ENCODE data around the gene NAT8L. TPM values are rescaled to one million over a fixed set of nuclear protein-coding genes. Genes with fewer than 3 reads are reported as not detected.

The NAT8L gene
- polyA plus RNA-seq, 3 donors from 2014 or later: not detected

DNA sequence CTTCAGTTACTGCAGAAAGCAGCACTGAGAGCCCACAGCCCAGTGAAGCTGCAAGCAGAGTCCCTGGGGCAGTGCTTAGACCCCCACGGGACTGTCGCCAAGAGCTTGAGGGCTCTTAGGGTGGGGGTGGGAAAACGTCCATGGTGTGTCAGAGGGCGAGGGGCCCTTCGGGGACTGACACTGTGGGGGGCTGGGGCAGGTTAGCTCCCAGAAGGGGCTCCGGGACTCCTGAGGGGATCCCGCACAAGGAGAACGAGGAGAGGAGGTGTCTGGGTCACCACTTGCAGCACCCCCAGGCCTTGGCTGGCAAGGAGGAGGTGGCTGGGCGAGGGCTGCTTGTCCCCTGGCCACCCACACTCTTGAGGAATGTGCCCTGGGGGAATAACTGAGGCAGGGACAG, 20.8 kb downstream of the NAT8L start:
- no peak for DNase-seq

DNA sequence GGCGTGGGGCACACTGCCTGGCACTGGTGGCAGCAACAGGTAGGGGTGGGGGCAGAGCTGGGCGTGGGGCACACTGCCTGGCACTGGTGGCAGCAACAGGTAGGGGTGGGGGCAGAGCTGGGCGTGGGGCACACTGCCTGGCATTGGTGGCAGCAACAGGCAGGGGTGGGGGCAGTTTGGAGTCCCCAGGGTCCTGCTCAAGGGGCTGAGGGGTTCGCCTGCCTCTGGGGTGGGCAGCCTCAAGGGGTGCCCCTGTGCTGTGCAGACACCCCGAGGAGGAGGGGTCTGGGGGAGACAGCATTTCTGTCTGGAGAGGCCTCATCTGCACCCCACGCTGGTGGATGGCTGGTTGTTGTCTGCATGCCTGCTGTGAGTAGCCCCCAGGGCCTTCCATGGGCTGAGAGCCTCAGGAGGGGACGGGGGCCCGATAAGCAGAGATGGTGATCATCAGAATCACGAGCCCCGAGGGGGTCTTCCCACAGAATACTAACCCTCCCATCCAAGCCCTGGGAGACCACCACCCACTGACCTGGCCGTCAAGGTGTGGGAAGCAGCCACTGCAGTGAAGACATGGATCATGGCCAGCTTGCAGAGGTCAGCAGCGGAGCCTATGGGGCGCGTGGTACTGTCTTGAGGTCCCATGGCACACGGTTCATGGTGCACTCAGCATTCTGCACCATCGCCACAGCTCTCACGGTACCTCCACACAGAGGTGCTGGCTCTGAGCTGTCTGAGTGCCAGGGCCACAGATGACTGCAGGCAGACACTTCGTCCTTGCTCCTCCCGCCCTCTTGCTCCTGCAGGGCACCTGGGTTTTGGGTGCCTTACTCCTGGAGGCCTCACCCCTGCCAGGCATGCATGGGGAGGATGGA, 21.5 kb downstream of the NAT8L start:
- H3K27ac Mint-ChIP-seq: no peak overlapping the region
- H3K9me3 Mint-ChIP-seq: no peaks in the 10 kb centered on the region
- no peak overlapping the region for H3K4me3 Mint-ChIP-seq
- H3K27me3 Mint-ChIP-seq (ENCODE audit: low read depth in 3 of 3): peaks cover 0 to 3% (median 0%) of the 10 kb centered on the region in 3 donors
- H3K36me3 Mint-ChIP-seq: no peaks in the 10 kb centered on the region
- H3K4me1 Mint-ChIP-seq: no peaks in the 10 kb centered on the region
- no peak for DNase-seq

More for the DNA sequence above, 20.8 kb downstream of the NAT8L start:
- Mint-ChIP-seq H3K27ac (no peak overlapping the region), H3K4me3 (no peak overlapping the region), H3K27me3 (ENCODE audit: low read depth in 3 of 3) (peaks cover 0 to 3% (median 0%) of the 10 kb centered on the region in 3 donors), H3K4me1 (no peaks in the 10 kb centered on the region), H3K36me3 (no peaks in the 10 kb centered on the region), H3K9me3 (no peaks in the 10 kb centered on the region)

DNA sequence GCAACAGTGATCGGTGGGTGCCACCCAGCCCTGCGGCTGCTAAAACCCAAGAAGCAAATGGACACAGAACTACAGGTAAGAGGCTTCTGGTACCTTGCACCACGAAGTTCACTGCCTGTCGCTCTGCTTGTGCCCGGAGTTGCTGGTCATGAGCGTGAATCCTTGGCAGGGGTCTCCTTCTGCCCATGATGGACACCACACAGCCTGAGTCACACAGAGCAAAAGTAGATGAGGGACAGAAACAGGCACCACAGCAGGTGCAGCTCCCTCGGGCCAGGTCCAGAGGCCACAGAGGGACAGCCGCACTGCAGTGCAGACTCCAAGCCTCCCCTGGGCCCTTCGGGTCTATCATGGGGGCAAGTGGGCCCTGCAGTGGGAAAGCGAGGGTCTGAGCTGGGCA, 22.4 kb downstream of the NAT8L start:
- H3K36me3 Mint-ChIP-seq: no peaks in the 10 kb centered on the region
- H3K27ac Mint-ChIP-seq: no peak overlapping the region
- no peaks in the 10 kb centered on the region for H3K4me1 Mint-ChIP-seq
- H3K4me3 Mint-ChIP-seq: no peak overlapping the region
- H3K27me3 Mint-ChIP-seq (ENCODE audit: low read depth in 3 of 3): peaks cover 0 to 6% (median 0%) of the 10 kb centered on the region in 3 donors
- H3K9me3 Mint-ChIP-seq: no peaks in the 10 kb centered on the region
- no peak for DNase-seq

DNA sequence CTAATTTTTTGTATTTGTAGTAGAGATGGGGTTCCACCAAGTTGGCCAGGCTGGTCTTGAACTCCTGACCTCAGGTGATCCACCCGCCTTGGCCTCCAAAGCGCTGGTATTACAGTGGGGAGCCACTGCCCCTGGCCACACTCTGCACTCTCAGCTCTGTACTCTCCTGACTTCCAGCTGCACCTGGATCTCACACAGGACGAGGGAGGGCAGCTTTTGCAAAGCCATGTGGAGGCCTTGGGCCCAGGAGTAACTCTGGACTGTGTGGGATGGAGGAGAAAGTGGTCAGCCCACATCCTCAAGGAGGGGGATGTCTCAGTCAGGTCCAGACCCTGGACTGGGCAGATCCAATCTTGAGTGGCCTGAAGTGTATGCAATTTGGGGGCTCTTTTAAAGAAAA, 23.0 kb downstream of the NAT8L start:
- H3K36me3 Mint-ChIP-seq: no peaks in the 10 kb centered on the region
- no peak for DNase-seq
- H3K9me3 Mint-ChIP-seq: no peaks in the 10 kb centered on the region
- no peaks in the 10 kb centered on the region for H3K4me1 Mint-ChIP-seq
- no peak overlapping the region for H3K27ac Mint-ChIP-seq
- H3K4me3 Mint-ChIP-seq: no peak overlapping the region
- peaks cover 0 to 6% (median 0%) of the 10 kb centered on the region in 3 donors for H3K27me3 Mint-ChIP-seq (ENCODE audit: low read depth in 3 of 3)

DNA sequence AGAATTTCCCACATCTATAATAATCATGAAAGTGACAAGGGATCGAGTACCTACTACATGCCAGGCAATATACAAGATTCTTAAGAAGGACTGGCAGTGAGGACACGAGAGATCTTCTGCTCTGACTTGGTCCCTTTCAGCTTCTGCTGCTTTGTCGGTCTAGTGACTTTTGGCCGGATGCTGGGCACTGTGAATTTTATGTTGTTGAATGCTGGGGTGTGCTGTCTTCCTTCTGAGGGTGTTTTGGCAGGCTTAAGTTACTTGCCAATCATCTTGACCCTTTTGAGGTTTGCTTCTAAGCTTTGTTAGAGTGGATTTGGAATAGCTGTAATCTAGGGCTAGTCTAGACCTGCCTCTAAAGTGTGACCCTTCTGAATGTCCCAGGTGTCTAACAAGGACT, 23.5 kb downstream of the NAT8L start:
- Mint-ChIP-seq H3K9me3 (no peaks in the 10 kb centered on the region), H3K4me3 (no peak overlapping the region), H3K27me3 (ENCODE audit: low read depth in 3 of 3) (peaks cover 0 to 6% (median 0%) of the 10 kb centered on the region in 3 donors), H3K36me3 (peaks cover 0 to 2% (median 0%) of the 10 kb centered on the region in 3 donors), H3K4me1 (no peaks in the 10 kb centered on the region), H3K27ac (no peak overlapping the region)
- DNase-seq: no peak

DNA sequence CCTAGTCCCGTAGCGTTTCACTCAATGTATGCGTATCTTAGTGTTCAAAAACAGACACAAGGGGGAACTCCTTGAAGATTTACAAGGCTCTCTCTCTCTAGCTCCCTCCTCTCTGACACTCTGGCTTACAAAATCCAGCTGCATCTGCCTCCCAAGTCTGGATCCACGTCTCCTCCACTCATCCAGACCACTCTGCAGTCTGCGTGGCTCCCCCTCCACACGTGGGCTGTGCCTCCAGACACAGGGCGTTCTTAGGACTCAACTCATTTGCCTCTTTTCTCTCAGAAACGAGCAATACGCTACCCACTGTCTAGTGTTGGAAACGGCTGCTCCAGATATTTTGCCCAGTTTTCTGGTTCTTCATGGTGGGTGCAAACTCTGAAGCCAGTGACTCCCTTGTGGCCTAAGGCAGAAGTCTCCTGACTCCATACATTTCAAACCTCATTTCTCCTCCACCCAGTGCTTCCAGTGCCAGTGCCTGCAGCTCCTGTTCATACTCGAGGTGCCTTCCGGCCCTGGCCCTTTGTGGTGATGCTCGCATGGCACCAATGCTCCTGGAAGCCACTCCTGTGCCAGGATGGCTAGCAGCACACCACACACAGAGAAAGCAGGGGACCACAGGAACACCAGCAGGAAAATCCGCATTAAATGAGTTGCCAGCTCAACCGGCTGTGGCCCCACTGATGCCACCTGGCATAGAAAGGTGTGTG, 24.1 kb downstream of the NAT8L start:
- H3K36me3 Mint-ChIP-seq: peaks cover 0 to 3% (median 0%) of the 10 kb centered on the region in 3 donors
- no peak overlapping the region for H3K27ac Mint-ChIP-seq
- H3K9me3 Mint-ChIP-seq: no peaks in the 10 kb centered on the region
- no peak for DNase-seq
- no peak overlapping the region for H3K4me3 Mint-ChIP-seq
- H3K27me3 Mint-ChIP-seq (ENCODE audit: low read depth in 3 of 3): peaks cover 0 to 6% (median 0%) of the 10 kb centered on the region in 3 donors
- H3K4me1 Mint-ChIP-seq: no peaks in the 10 kb centered on the region

DNA sequence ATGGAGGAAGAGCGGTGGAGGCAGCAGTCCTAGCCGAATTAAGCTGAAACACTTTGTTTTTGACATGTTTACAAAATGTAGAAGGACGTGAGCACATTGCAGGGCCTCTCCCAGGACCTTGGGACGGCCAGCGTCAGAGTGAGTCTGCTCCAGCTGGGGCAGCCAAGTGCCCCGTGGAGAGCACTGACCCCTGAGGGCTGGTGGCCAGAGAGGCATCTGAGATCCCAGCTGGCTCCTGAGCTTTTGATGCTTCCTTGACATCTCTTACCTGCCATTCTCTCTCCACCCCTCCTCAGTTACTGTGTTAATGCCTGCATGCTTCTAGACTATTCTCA, 24.7 kb downstream of the NAT8L start:
- no peak overlapping the region for H3K27ac Mint-ChIP-seq
- peaks cover 0 to 3% (median 0%) of the 10 kb centered on the region in 3 donors for H3K36me3 Mint-ChIP-seq
- H3K27me3 Mint-ChIP-seq (ENCODE audit: low read depth in 3 of 3): peaks cover 0 to 6% (median 0%) of the 10 kb centered on the region in 3 donors
- H3K4me3 Mint-ChIP-seq: no peak overlapping the region
- no peaks in the 10 kb centered on the region for H3K9me3 Mint-ChIP-seq
- no peaks in the 10 kb centered on the region for H3K4me1 Mint-ChIP-seq
- DNase-seq: no peak

DNA sequence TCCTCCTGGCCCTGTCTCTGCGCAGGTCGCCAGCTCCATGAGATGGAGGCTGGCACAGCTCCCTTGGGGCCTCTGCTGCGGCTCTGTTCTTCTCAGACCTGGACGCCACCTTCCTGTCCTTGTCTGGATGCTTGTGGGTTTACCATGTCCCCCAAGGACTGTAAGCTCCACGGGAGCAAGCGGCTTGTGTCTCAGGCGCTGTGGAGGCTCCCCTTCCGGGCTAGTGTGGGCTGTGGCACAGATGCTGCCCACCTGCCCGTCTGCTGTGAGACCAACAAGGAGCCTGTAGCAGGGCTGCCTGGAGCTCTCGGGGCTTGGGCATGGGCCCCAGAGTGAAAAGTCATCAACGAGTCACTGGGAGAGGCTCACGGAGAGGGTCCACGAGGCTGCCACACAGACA, 25.2 kb downstream of the NAT8L start:
- no peaks in the 10 kb centered on the region for H3K9me3 Mint-ChIP-seq
- H3K27me3 Mint-ChIP-seq (ENCODE audit: low read depth in 3 of 3): peaks cover 0 to 6% (median 0%) of the 10 kb centered on the region in 3 donors
- peaks cover 0 to 3% (median 0%) of the 10 kb centered on the region in 3 donors for H3K36me3 Mint-ChIP-seq
- no peaks in the 10 kb centered on the region for H3K4me1 Mint-ChIP-seq
- H3K4me3 Mint-ChIP-seq: no peak overlapping the region
- peak overlapping the region in 1 of 6 donors; percentile 58 for H3K27ac Mint-ChIP-seq
- no peak for DNase-seq

DNA sequence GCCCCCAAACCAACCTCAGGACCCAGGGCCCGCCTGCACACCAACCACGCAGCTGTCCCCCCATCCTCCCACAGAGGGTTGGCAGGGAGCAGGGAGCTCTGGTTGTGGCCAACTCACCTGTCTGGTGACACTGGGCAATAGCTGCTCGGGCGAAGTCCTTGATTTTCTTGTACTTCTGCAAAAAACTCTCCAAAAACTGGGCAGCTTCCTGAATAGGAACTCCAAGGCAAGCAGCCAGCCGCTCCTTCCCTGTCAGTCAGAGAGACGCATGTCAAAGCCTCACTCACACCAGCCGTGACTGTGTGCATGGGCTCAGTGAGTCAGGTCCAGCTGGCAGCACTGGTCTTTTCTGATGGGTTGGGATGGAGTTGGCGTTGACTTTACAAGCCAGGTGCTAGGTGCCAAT, 26.4 kb downstream of the NAT8L start:
- no peaks in the 10 kb centered on the region for H3K4me1 Mint-ChIP-seq
- no peaks in the 10 kb centered on the region for H3K9me3 Mint-ChIP-seq
- H3K27ac Mint-ChIP-seq: no peak overlapping the region
- peaks cover 0 to 6% (median 0%) of the 10 kb centered on the region in 3 donors for H3K27me3 Mint-ChIP-seq (ENCODE audit: low read depth in 3 of 3)
- H3K4me3 Mint-ChIP-seq: no peak overlapping the region
- peaks cover 0 to 3% (median 0%) of the 10 kb centered on the region in 3 donors for H3K36me3 Mint-ChIP-seq
- DNase-seq: no peak

DNA sequence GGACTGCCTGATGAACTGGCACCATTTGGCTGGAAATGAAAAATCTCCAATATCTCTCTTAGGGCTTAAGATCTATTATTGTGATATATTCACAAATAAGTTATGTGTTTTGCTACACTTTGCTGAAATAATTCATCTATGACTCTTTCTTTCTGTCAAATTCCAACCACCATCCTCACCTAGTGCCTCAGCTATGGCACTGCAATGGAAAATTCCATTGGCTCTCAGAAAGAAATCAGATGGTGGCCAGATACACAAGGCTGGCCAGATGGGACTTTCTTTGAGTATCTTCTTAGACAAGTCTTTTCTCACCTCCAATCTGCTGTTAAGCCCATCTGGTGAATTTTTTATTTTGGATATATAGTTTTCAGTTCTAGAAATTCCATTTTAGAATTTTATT, 28.0 kb downstream of the NAT8L start:
- peaks cover 0 to 7% (median 0%) of the 10 kb centered on the region in 3 donors for H3K27me3 Mint-ChIP-seq (ENCODE audit: low read depth in 3 of 3)
- no peak for DNase-seq
- no peaks in the 10 kb centered on the region for H3K4me1 Mint-ChIP-seq
- H3K9me3 Mint-ChIP-seq: no peaks in the 10 kb centered on the region
- no peak overlapping the region for H3K27ac Mint-ChIP-seq
- H3K4me3 Mint-ChIP-seq: no peak overlapping the region
- H3K36me3 Mint-ChIP-seq: peaks cover 0 to 3% (median 0%) of the 10 kb centered on the region in 3 donors

DNA sequence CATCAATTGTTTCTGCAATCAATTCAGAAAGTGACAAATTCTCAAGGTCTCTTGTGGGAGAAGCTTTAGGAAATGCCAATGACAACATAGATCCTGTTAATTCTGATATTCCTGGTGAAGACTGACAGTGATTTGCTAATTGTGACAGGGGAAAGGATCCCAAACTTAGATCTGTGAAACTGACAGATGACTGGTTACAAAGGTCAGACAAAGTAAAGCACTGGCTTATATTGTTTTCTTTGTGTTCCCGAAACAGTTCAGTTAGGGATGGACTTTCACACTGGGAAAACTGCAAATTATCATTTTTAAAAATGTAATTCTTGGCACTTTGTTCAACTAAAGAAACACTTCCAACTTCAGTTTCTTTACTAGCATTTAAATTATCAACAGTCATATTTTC, 30.1 kb downstream of the NAT8L start:
- no peaks in the 10 kb centered on the region for H3K4me1 Mint-ChIP-seq
- no peak overlapping the region for H3K4me3 Mint-ChIP-seq
- H3K27ac Mint-ChIP-seq: no peak overlapping the region
- peaks cover 0 to 3% (median 0%) of the 10 kb centered on the region in 3 donors for H3K36me3 Mint-ChIP-seq
- no peak for DNase-seq
- peaks cover 0 to 5% (median 4%) of the 10 kb centered on the region in 3 donors for H3K27me3 Mint-ChIP-seq (ENCODE audit: low read depth in 3 of 3)
- no peaks in the 10 kb centered on the region for H3K9me3 Mint-ChIP-seq

DNA sequence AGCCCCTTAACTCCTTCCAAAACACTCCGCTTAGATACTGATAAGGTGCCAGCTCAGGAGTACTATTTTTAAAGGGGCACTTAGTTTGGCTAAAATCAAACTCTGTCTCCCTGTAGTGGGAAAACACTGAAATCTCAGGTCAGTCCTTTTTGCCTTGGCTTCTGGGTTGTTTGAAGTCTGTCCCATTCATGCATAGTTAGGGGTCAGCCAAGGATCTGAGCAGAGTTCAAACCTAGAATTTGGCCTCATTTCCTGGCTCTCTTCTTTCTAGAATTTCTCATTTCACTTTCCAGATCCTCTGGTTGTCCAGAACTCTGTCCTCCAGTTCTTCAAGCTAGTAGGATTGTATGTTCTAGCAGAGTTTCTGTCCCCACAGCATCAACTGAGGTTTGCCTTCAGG, 31.5 kb downstream of the NAT8L start:
- Mint-ChIP-seq H3K4me1 (no peaks in the 10 kb centered on the region), H3K4me3 (no peak overlapping the region), H3K9me3 (no peaks in the 10 kb centered on the region), H3K27ac (no peak overlapping the region), H3K36me3 (peaks cover 0 to 3% (median 3%) of the 10 kb centered on the region in 3 donors), H3K27me3 (ENCODE audit: low read depth in 3 of 3) (peaks cover 0 to 5% (median 4%) of the 10 kb centered on the region in 3 donors)
- DNase-seq: no peak

DNA sequence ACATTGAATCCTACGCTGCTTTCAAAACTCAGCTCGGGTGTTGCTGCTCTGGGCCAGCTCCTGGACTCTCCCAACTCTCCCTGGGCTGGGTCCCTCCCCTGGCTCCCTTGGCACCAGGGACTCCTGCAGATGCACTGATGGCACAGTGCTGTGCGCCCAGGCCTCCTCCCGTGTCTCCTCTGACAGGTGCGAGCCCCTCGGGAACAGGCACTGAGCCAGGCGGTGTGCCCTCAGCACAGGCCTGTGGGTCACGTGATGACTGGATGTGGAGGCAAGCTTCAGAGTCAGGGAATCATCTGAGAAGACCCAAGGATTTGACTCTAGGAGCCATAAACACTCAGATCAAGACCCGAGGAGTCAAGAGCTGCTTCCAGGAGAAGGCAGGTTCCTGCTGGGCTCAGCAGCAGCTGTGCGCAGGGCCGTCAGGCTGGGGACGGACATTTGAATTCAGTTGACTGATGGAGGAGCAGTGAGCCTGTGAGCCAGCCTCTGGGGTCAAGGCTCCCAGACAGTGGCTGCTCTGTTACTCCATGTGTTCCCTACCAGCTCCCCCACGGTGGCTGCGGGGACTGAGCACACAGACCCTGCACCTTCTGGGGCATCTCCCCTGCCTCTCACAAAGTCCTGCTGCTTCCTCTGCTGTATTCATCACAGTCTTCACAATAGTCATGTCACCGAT, 33.0 kb downstream of the NAT8L start:
- Mint-ChIP-seq H3K27ac (no peak overlapping the region), H3K4me3 (no peak overlapping the region), H3K9me3 (peaks cover 2 to 8% (median 5%) of the 10 kb centered on the region in 6 donors), H3K27me3 (ENCODE audit: low read depth in 3 of 3) (peaks cover 1 to 8% (median 2%) of the 10 kb centered on the region in 3 donors), H3K36me3 (peaks cover 0 to 8% (median 3%) of the 10 kb centered on the region in 3 donors), H3K4me1 (no peaks in the 10 kb centered on the region)
- no peak for DNase-seq

DNA sequence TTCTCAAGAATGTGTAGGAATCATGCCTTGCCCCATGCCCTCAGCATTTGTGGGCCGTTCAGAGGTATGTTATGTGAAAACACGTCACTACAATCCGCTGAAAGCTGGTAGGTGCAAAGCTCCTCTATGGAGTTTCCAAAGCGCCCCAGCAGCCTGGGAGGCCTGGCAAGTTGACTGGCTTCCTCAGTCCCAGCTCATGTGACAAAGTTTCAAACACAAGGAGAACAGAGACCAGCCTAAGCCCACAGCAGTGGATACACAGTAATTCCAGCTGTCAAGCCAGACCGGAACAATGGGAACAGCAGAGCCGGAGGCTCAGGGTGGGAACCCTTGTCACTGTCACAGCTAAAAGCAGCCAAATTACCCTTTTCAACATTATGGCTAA, 33.5 kb downstream of the NAT8L start:
- peaks cover 1 to 8% (median 2%) of the 10 kb centered on the region in 3 donors for H3K27me3 Mint-ChIP-seq (ENCODE audit: low read depth in 3 of 3)
- H3K9me3 Mint-ChIP-seq: peaks cover 2 to 8% (median 5%) of the 10 kb centered on the region in 6 donors
- no peak overlapping the region for H3K4me3 Mint-ChIP-seq
- peaks cover 0 to 6% (median 3%) of the 10 kb centered on the region in 3 donors for H3K36me3 Mint-ChIP-seq
- DNase-seq: no peak
- no peaks in the 10 kb centered on the region for H3K4me1 Mint-ChIP-seq
- H3K27ac Mint-ChIP-seq: no peak overlapping the region
